PC-3 (cell line): ENCODE data around the gene USP53. TPM values are rescaled to one million over a fixed set of nuclear protein-coding genes. Genes with fewer than 3 reads are reported as not detected.

Experiments
- ATAC-seq: fragments of 200-7000 bp; cut with Tn5 transposase; 2 replicates; pipeline ENCODE4 v1.9.1; 2020; ENCODE audit warnings: mild to moderate bottlenecking, moderate library complexity
- BruUV-seq: library from RNA; stranded (reverse); fragments of 400-500 nt; replicated peaks from 2 replicates; lab custom pipeline; 2021; lab: Mats Ljungman, UMichigan
- CTCF ChIA-PET: fragments of 300-600 bp; sonication (Branson Sonifier 250); formaldehyde crosslinking; loops from one replicate; lab custom pipeline; 2022; ENCODE audit warnings: antibody characterized with exemption; lab: Charles Lee
- POLR2A ChIA-PET: fragments of 300-600 bp; sonication (Branson Sonifier 250); formaldehyde crosslinking; loops from one replicate; lab custom pipeline; 2022; ENCODE audit warnings: antibody characterized with exemption; ENCODE audit not compliant: unreplicated experiment; lab: Charles Lee
- DNase-seq: peaks from one replicate; pipeline ENCODE4 v3.0.0-alpha.2; 2015
- H2AFZ ChIP-seq: fragments of 300-600 bp; sonication (generic); 2 replicates; pipeline ENCODE4 v1.6.0; 2016; ENCODE audit warnings: antibody characterized with exemption, low read length
- H3F3A ChIP-seq: fragments of 300-600 bp; sonication (generic); one replicate; pipeline ENCODE4 v1.6.0; 2017; ENCODE audit warnings: antibody characterized with exemption, low read length, control low read depth, mild to moderate bottlenecking; ENCODE audit not compliant: unreplicated experiment
- H3K27ac ChIP-seq: fragments of 300-600 bp; sonication (generic); 2 replicates; pipeline ENCODE4 v1.5.1; 2016; ENCODE audit warnings: mild to moderate bottlenecking, low read length
- H3K27me3 ChIP-seq: fragments of 300-600 bp; sonication (generic); 2 replicates; pipeline ENCODE4 v1.6.1; 2016; ENCODE audit warnings: low read length, mixed read lengths
- H3K36me3 ChIP-seq: fragments of 300-600 bp; sonication (generic); 2 replicates; pipeline ENCODE4 v1.6.1; 2016; ENCODE audit warnings: low read depth, mixed run types, low read length, mixed read lengths
- H3K4me1 ChIP-seq: fragments of 300-600 bp; sonication (generic); 2 replicates; pipeline ENCODE4 v1.5.1; 2016; ENCODE audit warnings: low read length; ENCODE audit not compliant: insufficient read depth
- H3K4me2 ChIP-seq: fragments of 300-600 bp; sonication (generic); 2 replicates; pipeline ENCODE4 v1.6.0; 2016; ENCODE audit warnings: low read length
- H3K4me3 ChIP-seq: fragments of 300-600 bp; sonication (generic); 2 replicates; pipeline ENCODE4 v1.5.1; 2016; ENCODE audit warnings: mild to moderate bottlenecking, low read length, mixed read lengths
- H3K79me2 ChIP-seq: fragments of 300-600 bp; sonication (generic); 2 replicates; pipeline ENCODE4 v1.6.1; 2017; ENCODE audit warnings: low read length, mixed read lengths
- H3K9ac ChIP-seq: fragments of 300-600 bp; sonication (generic); 2 replicates; pipeline ENCODE4 v1.6.0; 2016; ENCODE audit warnings: mild to moderate bottlenecking, low read length
- H3K9me2 ChIP-seq: fragments of 300-600 bp; sonication (generic); replicated peaks from 2 replicates; pipeline ENCODE4 v1.6.1; 2016; ENCODE audit warnings: mixed run types, low read length, mixed read lengths
- H3K9me3 ChIP-seq: fragments of 300-600 bp; sonication (generic); 2 replicates; pipeline ENCODE4 v1.6.1; 2016; ENCODE audit warnings: low read length, mixed read lengths
- H4K20me1 ChIP-seq: fragments of 300-600 bp; sonication (generic); 2 replicates; pipeline ENCODE4 v1.6.1; 2016; ENCODE audit warnings: low read length, mixed read lengths
- CTCF ChIP-seq: fragments of 300-600 bp; sonication (generic); conservative IDR thresholded peaks from 2 replicates; pipeline ENCODE4 v1.5.1; 2017; ENCODE audit warnings: antibody characterized with exemption, low read depth, mild to moderate bottlenecking, low read length
- EZH2 ChIP-seq: fragments of 300-600 bp; sonication (generic); IDR thresholded peaks from one replicate; pipeline ENCODE4 v1.6.1; 2017; ENCODE audit warnings: antibody characterized with exemption, mild to moderate bottlenecking, low read length; ENCODE audit not compliant: unreplicated experiment
- EZH2phosphoT487 ChIP-seq: fragments of 300-600 bp; sonication (generic); IDR thresholded peaks from 2 replicates; pipeline ENCODE4 v1.6.1; 2018; ENCODE audit warnings: mild to moderate bottlenecking, antibody characterized with exemption, low read length, borderline replicate concordance
- intact Hi-C: fragments of 100-400 bp; cut with micrococcal nuclease; formaldehyde crosslinking; loops from 2 replicates; pipeline ENCODE4 v1.9.0; 2023
- total RNA-seq: library from RNA; depleted of rRNA; stranded (reverse); fragments of >200 nt; gene quantifications from 2 replicates; pipeline ENCODE4 v1.2.3, GENCODE V29; 2014

The USP53 gene
- total RNA-seq, 1 experiment from 2014 or later = 8.7 TPM

GRCh38 chr4:119237201-119237600 is 24.7 kb downstream of the USP53 start:
- intact Hi-C loops = no loop called here
- H3K36me3 ChIP-seq = no peaks in the 10 kb centered on the region
- TF ChIP-seq EZH2 (no peak), CTCF (no peak), EZH2phosphoT487 (no peak)
- H3K27me3 ChIP-seq = no peaks in the 10 kb centered on the region
- no peaks in the 10 kb centered on the region for H3K4me1 ChIP-seq
- H3K9ac ChIP-seq = no peak overlapping the region
- H4K20me1 ChIP-seq = no peaks in the 10 kb centered on the region
- BruUV-seq = no TSS peak
- H3K79me2 ChIP-seq = peaks cover 12% of the 10 kb centered on the region
- DNase-seq (no peak), ATAC-seq (no peak)
- ChIA-PET POLR2A (no interaction called here), CTCF (no interaction called here)
- H3K4me2 ChIP-seq = no peak overlapping the region
- H3F3A ChIP-seq = no peaks in the 10 kb centered on the region
- no peak overlapping the region for H2AFZ ChIP-seq
- H3K9me2 ChIP-seq = no peaks in the 10 kb centered on the region
- H3K27ac ChIP-seq = no peak overlapping the region
- H3K4me3 ChIP-seq = no peak overlapping the region
- H3K9me3 ChIP-seq = no peaks in the 10 kb centered on the region

- no peaks in the 10 kb centered on the region for H3K36me3 ChIP-seq
- H3K9ac ChIP-seq = no peak overlapping the region
- no TSS peak for BruUV-seq
- no peaks in the 10 kb centered on the region for H4K20me1 ChIP-seq
- H2AFZ ChIP-seq = no peak overlapping the region
- ATAC-seq (no peak), DNase-seq (no peak)
- no peaks in the 10 kb centered on the region for H3K9me3 ChIP-seq
- ChIA-PET POLR2A (no interaction called here), CTCF (no interaction called here)
- H3K4me1 ChIP-seq = no peaks in the 10 kb centered on the region
- H3K79me2 ChIP-seq = peaks cover 8% of the 10 kb centered on the region
- no peak overlapping the region for H3K4me3 ChIP-seq
- H3K9me2 ChIP-seq = no peaks in the 10 kb centered on the region
- H3K27me3 ChIP-seq = no peaks in the 10 kb centered on the region
- no peaks in the 10 kb centered on the region for H3F3A ChIP-seq
- TF ChIP-seq EZH2 = no peak
- TF ChIP-seq EZH2phosphoT487 = no peak
- TF ChIP-seq CTCF = no peak
- intact Hi-C loops = no loop called here
- H3K4me2 ChIP-seq = no peak overlapping the region
- no peak overlapping the region for H3K27ac ChIP-seq
Measured at GRCh38 chr4:119237642-119238041, 25.1 kb downstream of the USP53 start.

- ATAC-seq (no peak), DNase-seq (no peak)
- Histone ChIP-seq H3K9me2 (no peaks in the 10 kb centered on the region), H2AFZ (no peak overlapping the region), H3K79me2 (peaks cover 4% of the 10 kb centered on the region; the same call in 1 of the 2 replicates), H3K4me3 (no peak overlapping the region), H3K27ac (no peak overlapping the region), H3F3A (no peaks in the 10 kb centered on the region), H3K9ac (no peak overlapping the region), H3K4me1 (no peaks in the 10 kb centered on the region), H3K4me2 (no peak overlapping the region), H3K27me3 (no peaks in the 10 kb centered on the region), H3K9me3 (no peaks in the 10 kb centered on the region), H4K20me1 (no peaks in the 10 kb centered on the region), H3K36me3 (no peaks in the 10 kb centered on the region)
- POLR2A ChIA-PET = no interaction called here
- no TSS peak for BruUV-seq
- TF ChIP-seq CTCF (no peak), EZH2 (no peak), EZH2phosphoT487 (no peak)
- intact Hi-C loops = no loop called here
- CTCF ChIA-PET = no interaction called here
Measured at GRCh38 chr4:119238068-119238722, 25.7 kb downstream of the USP53 start.
